GM13977 (cell line): ENCODE data around the gene SMARCD2.
"Not testable (repeated sequence)": the region's sequence is repeated elsewhere in the genome, so short reads cannot be mapped to it uniquely, and the experiment has no call there.

Experiments
- DNase-seq: peaks from one replicate; pipeline ENCODE4 v3.0.0; 2012; ENCODE audit warnings: low spot score
- CTCF ChIP-seq: IDR thresholded peaks from 2 replicates; pipeline ENCODE4 v1.5.1; 2012; ENCODE audit warnings: mild to moderate bottlenecking, control low read depth; ENCODE audit not compliant: insufficient read depth; ENCODE audit errors: extremely low read depth, missing control alignments
- in situ Hi-C: fragments of 300-500 bp; cut with MboI; formaldehyde crosslinking; loops from one replicate; pipeline ENCODE4 v1.12.0; 2022; ENCODE audit warnings: low sequenced_read_pairs, low pct_unique_long_range_greater_than_20kb, mixed read lengths, inconsistent platforms; ENCODE audit not compliant: unreplicated experiment

SMARCD2 gene

GRCh38 chr17:63871646-63872365 lies 29.3 kb upstream of the SMARCD2 start:
- in situ Hi-C loops, DNase-seq: not testable (repeated sequence)

- DNase-seq, in situ Hi-C loops: not testable (repeated sequence)
Observed at GRCh38 chr17:63870292-63870665, 27.8 kb upstream of the SMARCD2 start.

- DNase-seq, in situ Hi-C loops: not testable (repeated sequence)
Observed at GRCh38 chr17:63869491-63870291, 27.2 kb upstream of the SMARCD2 start.

- DNase-seq, in situ Hi-C loops: not testable (repeated sequence)
- TF ChIP-seq CTCF = peak; percentile 32
Observed at GRCh38 chr17:63866625-63867024, 24.1 kb upstream of the SMARCD2 start.

GRCh38 chr17:63859257-63859656 lies 16.8 kb upstream of the SMARCD2 start:
- DNase-seq = no peak
- TF ChIP-seq CTCF = no peak
- in situ Hi-C loops = no loop called here

- in situ Hi-C loops, DNase-seq: not testable (repeated sequence)
Observed at GRCh38 chr17:63856425-63856824, 13.9 kb upstream of the SMARCD2 start.

- no peak for DNase-seq
- in situ Hi-C loops = no loop called here
- no peak for TF ChIP-seq CTCF
Observed at GRCh38 chr17:63855185-63855584, 12.7 kb upstream of the SMARCD2 start.

GRCh38 chr17:63854709-63855108 lies 12.2 kb upstream of the SMARCD2 start:
- no peak for DNase-seq
- TF ChIP-seq CTCF = no peak
- in situ Hi-C loops = no loop called here
